GM18873 (cell line): Measurements from ENCODE around the gene PLCB1.
"Not testable (repeated sequence)": the region's sequence is repeated elsewhere in the genome, so short reads cannot be mapped to it uniquely, and the experiment has no call there.

Source experiments
- ATAC-seq: cut with Tn5 transposase; IDR thresholded peaks from one replicate; pipeline ENCODE4 v1.9.1; 2021; ENCODE audit warnings: mild to moderate bottlenecking, moderate library complexity, moderate number of reproducible peaks; ENCODE audit not compliant: unreplicated experiment, low FRiP score

PLCB1 gene

DNA sequence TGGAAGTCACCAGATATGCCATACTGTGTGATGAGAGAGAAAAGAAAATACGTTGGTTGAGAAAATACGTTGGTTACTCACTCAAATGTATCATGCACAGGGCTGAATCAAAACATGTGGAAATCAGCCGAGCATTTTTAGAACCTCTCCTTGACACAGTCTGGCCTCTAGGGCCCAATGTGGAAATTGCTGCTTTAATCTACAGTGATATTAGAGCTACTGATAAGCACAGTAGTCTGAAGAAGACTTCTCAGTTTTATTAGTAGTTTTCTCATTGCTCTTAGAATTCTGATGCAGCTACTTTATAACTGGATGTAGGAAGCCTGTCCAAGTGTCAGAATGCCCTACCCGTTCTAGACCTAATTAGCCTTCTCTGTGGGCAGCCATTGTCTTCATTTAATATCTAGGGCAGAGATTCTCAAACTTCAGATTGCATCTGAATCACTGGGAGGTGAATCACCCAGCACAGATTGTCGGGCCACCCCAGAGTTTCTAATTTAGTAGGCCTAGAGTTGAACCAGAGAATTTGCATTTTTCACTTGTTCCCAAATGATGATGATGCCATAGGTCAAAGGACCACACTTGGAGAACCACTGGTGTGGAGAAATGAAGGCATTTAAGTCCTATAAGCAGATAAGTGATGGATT, 229.1 kb downstream of the PLCB1 start:
- no peak for ATAC-seq

- no peak for ATAC-seq
Observed at GRCh38 chr20:8361779-8362178, 229.7 kb downstream of the PLCB1 start.

GRCh38 chr20:8362457-8362856, 230.4 kb downstream of the PLCB1 start:
- ATAC-seq = no peak

GRCh38 chr20:8363970-8364733, 232.1 kb downstream of the PLCB1 start:
- ATAC-seq = no peak

- ATAC-seq = no peak
Observed at GRCh38 chr20:8364734-8365078, 232.6 kb downstream of the PLCB1 start.

- ATAC-seq = no peak
Observed at GRCh38 chr20:8365634-8366033, 233.6 kb downstream of the PLCB1 start.

GRCh38 chr20:8366303-8366923, 234.3 kb downstream of the PLCB1 start:
- ATAC-seq = no peak

DNA sequence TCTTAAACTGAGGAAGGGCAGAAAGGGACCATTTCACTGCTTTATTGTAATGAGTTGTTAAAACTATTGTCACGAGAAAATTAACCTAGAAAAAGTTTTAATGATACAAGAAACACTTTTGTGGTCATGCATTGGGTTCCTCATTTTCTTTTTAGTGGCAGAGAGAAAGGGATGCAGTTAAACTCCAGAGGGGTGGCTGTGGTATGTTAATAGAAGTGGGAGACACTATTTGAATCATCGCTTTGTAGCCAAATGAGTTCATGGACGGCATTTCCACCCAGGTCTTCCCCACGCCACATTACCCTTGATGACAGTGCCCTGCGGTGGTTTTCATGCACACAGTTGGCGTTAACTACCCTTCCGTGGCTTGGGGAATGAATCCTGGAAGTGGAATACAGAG, 235.6 kb downstream of the PLCB1 start:
- ATAC-seq = no peak

GRCh38 chr20:8368670-8369069, 236.6 kb downstream of the PLCB1 start:
- no peak for ATAC-seq

DNA sequence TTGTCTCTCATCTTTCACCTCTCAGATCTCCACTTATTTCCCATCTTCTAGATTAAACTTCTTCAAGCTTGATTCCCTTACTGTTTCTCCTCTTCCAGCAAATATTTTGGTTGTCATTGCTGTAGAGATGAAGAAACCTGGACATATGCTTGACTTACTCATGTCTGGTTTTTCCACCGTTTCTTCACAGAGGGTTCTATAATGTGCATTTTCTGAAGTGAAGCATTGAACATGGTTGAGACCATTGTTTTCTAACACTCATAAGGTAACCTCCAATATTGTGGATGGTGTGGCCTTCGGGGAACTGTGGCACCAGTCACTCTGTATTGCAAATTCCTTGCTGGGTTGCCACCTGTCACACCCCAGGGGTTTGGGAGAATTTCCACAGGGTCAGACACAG, 237.2 kb downstream of the PLCB1 start:
- no peak for ATAC-seq

GRCh38 chr20:8370774-8371173, 238.7 kb downstream of the PLCB1 start:
- no peak for ATAC-seq

DNA sequence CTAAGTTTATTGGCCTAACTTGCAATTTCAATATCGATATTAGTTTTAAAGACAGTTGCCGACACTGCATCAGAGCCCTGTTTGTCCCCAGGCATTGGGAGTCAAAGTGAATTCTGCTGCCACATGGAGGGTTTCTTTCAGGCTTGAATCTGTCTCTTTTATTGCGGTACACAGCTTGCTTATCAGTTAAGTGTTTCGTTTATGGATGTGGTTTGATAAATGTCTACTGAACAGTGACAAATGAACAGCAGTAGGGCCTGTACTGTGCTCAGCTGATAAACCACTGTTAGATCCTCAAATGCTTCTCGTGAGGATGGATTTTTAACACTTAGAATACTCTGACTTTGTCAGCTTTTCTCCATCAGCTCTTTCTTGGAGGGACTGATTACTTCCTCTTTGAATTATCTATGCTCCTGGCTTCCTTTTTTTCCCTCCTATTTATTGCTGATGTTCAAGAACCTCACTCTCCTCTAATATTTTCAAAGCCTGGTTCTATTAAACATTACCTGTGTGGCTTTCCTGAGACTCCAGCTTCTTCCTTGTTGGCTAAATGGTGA, 240.8 kb downstream of the PLCB1 start:
- no peak for ATAC-seq

- ATAC-seq = no peak
Observed at GRCh38 chr20:8373579-8373978, 241.5 kb downstream of the PLCB1 start.

- no peak for ATAC-seq
Observed at GRCh38 chr20:8375898-8376297, 243.8 kb downstream of the PLCB1 start.

- no peak for ATAC-seq
Observed at GRCh38 chr20:8376940-8377339, 244.9 kb downstream of the PLCB1 start.

- not testable (repeated sequence) for ATAC-seq
Observed at GRCh38 chr20:8379125-8379524, 247.1 kb downstream of the PLCB1 start.

DNA sequence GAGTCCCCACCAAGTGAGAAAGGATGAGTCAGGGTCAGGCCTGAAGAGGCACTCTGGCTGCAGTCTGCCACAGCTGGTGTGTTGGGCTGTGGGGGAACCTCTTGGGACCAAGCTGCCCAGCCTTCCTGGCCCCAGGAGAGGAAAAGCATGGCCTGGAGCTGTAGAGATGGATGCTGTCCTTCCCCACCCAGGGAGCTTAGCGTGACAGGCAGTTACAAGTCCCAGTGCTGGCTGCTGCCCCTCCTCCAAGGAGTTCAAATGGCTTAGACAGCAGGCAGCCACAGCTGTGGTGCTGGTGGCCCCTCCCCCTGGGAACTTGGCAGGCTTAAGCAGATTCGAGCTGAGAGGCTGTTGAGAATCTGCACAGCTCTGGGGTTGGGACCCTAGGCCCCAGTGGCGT, 253.2 kb downstream of the PLCB1 start:
- ATAC-seq = no peak

- ATAC-seq = no peak
Observed at GRCh38 chr20:8386991-8387390, 254.9 kb downstream of the PLCB1 start.

- ATAC-seq = no peak
Observed at GRCh38 chr20:8388141-8388540, 256.1 kb downstream of the PLCB1 start.

- ATAC-seq = no peak
Observed at GRCh38 chr20:8388707-8389106, 256.6 kb downstream of the PLCB1 start.

- ATAC-seq = no peak
Observed at GRCh38 chr20:8389381-8390036, 257.4 kb downstream of the PLCB1 start.
